Motor neuron (in vitro differentiated cells): ENCODE data around the gene FAM120B. TPM values are rescaled to one million over a fixed set of nuclear protein-coding genes. Genes with fewer than 3 reads are reported as not detected.
A peak's percentile ranks its signal among the peaks of the same experiment; 100 is the strongest.
"Not testable (repeated sequence)": the region's sequence is repeated elsewhere in the genome, so short reads cannot be mapped to it uniquely, and the experiment has no call there.

Source experiments
- ATAC-seq, 8 experiments: fragments of 200-7000 bp; cut with Tn5 transposase; replicated peaks in 6 of 8; 2 replicates each; pipeline ENCODE4 v1.8.0; 2021; ENCODE audit warnings: mild to moderate bottlenecking in 8 of 8, moderate library complexity in 8 of 8
- H3K27ac ChIP-seq, 2 donors: fragments of 250-450 bp; sonication (Bioruptor Pico); 2 replicates each; pipeline ENCODE4 v1.9.0; 2021; ENCODE audit warnings: antibody characterized with exemption in 2 of 2, mild to moderate bottlenecking in 2 of 2, moderate library complexity in 1 of 2
- H3K4me1 ChIP-seq, 2 donors: fragments of 250-450 bp; sonication (Bioruptor Pico); replicated peaks in 1 of 2; 2 replicates each; pipeline ENCODE4 v1.6.1; 2021; ENCODE audit warnings: antibody characterized with exemption in 2 of 2, mild to moderate bottlenecking in 2 of 2, moderate library complexity in 1 of 2
- H3K4me3 ChIP-seq, 5 donors: fragments of 250-450 bp; sonication (Bioruptor Pico); 2 replicates each; pipeline ENCODE4 v1.9.0; 2021; ENCODE audit warnings: antibody characterized with exemption in 5 of 5, mild to moderate bottlenecking in 5 of 5, moderate library complexity in 4 of 5
- WGBS, 10 experiments: fragments of 450-650 bp; shearing (Covaris generic); methylation state at CpG; one replicate each; pipeline ENCODE4 v1.0.0; 2022; 5-methylcytosine and 5-hydroxymethylcytosine counted together
- in situ Hi-C, 9 experiments: fragments of 400-800 bp; cut with MboI; loops; one replicate each; pipeline ENCODE4 v1.15.0; 2021; ENCODE audit warnings: low sequenced_read_pairs in 9 of 9, low pct_unique_long_range_greater_than_20kb in 2 of 9; ENCODE audit not compliant: unreplicated experiment in 9 of 9
- total RNA-seq, 8 experiments: library from RNA; unstranded; fragments of 300-600 nt; gene quantifications; 2 replicates each; pipeline versions ENCODE4 v1.2.3 to v1.2.4, GENCODE V29; 2022

FAM120B gene
- total RNA-seq, 8 experiments from 2014 or later, result 15.9 to 35.4 (median 22.2) TPM

- H3K4me3 ChIP-seq, result no peak overlapping the region
- no peaks in the 10 kb centered on the region for H3K4me1 ChIP-seq
- no peak overlapping the region for H3K27ac ChIP-seq
- no peak for ATAC-seq
- 90 to 100% (median 98%) methylated on average over 2 to 4 of the region's 4 CpGs; no CpG with 5 or more reads in 1 of the 10 experiments for WGBS, 10 experiments
- in situ Hi-C loops, result loop anchor here in 1 of 9 experiments (25.0 kb wide), 1 partner anchor 479 kb away; no protein-coding TSS in a partner anchor
These were observed 9.5 kb downstream of the FAM120B start for GRCh38 chr6:170316071-170316470.

- 83 to 100% (median 100%) methylated on average over 1 of the region's 1 CpG; no CpG with 5 or more reads in 5 of the 10 experiments for WGBS, 10 experiments
- Histone ChIP-seq H3K27ac (no peak overlapping the region), H3K4me3 (no peak overlapping the region), H3K4me1 (no peaks in the 10 kb centered on the region)
- in situ Hi-C loops, result loop anchor here in 1 of 9 experiments (25.0 kb wide), 1 partner anchor 480 kb away; no protein-coding TSS in a partner anchor
- ATAC-seq, result no peak
These were observed 10.5 kb downstream of the FAM120B start for GRCh38 chr6:170317076-170317475.

DNA sequence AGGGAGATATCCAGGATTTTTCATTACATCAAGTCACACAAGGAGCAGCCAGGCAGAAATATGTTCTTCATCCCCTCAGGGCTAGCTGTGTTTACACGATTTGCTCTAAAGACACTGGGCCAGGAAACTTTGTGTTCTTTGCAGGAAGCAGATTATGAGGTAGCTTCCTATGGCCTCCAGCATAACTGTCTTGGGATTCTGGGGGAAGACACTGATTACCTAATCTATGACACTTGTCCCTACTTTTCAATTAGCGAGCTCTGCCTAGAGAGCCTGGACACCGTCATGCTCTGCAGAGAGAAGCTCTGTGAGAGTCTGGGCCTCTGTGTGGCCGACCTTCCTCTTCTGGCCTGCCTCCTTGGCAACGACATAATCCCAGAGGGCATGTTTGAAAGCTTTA is 11.2 kb downstream of the FAM120B start:
- Histone ChIP-seq H3K27ac (no peak overlapping the region), H3K4me1 (no peaks in the 10 kb centered on the region), H3K4me3 (no peak overlapping the region)
- WGBS, 10 experiments, result 67 to 100% (median 96%) methylated on average over 1 to 5 of the region's 5 CpGs; no CpG with 5 or more reads in 1 of the 10 experiments
- in situ Hi-C loops, result loop anchor here in 1 of 9 experiments (25.0 kb wide), 1 partner anchor 480 kb away; no protein-coding TSS in a partner anchor
- no peak for ATAC-seq

- in situ Hi-C loops, result loop anchor here in 1 of 9 experiments (10.0 kb wide), 1 partner anchor 205 kb away; no protein-coding TSS in a partner anchor
- no peak for ATAC-seq
- H3K4me3 ChIP-seq, result no peak overlapping the region
- 40 to 100% (median 94%) methylated on average over 1 to 8 of the region's 8 CpGs for WGBS, 10 experiments
- H3K27ac ChIP-seq, result no peak overlapping the region
- H3K4me1 ChIP-seq, result no peaks in the 10 kb centered on the region
These were observed 22.8 kb downstream of the FAM120B start for GRCh38 chr6:170329321-170329720.

GRCh38 chr6:170335199-170335598 is 28.6 kb downstream of the FAM120B start:
- 60 to 100% (median 100%) methylated on average over 1 to 2 of the region's 3 CpGs; no CpG with 5 or more reads in 7 of the 10 experiments for WGBS, 10 experiments
- H3K4me3 ChIP-seq, in situ Hi-C loops, H3K27ac ChIP-seq, ATAC-seq, H3K4me1 ChIP-seq: not testable (repeated sequence)

DNA sequence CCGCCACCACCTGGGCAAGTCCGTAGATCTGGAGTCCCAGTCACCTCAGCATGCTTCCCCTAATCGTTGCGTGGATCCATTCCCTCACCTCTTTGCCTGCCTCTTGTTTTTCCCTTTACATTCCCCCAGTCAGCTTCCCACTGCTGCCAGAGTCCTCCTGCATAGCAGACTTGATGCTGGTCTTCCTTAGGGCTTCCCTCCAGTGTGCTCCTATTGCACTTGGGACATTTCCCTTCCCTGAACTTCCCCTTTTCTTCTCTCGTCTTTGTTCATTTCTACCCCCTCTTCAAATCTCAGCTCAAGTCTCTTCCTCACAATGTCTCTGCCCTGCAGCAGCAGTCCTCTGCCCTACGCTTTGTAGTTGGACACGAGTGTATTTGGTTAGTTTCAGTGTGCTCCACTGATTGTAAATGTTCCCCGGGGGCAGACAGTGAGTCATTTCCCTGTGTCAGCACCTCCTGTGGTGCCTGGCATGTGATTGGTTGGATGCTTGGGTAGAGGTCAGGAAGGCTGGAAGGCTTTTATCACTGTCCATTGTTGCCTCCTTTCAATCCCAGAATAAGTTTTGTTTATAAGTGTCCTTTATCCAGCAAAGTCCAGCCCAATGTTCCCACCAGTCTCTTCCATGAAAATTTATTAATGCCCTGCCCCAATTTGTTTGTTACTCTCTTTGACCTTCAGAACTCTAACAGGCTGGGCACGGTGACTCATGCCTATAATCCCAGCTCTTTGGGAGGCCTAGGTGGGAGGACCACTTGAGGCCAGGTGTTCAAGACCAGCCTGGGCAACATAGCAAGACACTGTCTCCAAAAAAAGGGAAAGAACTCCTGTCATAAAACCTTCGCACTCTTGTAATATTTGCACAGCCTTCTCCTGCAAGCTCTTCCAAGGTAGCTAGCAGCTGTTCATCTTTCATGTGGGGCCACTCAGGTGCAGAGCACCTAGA is 38.3 kb downstream of the FAM120B start:
- 33 to 100% (median 71%) methylated on average over 1 to 8 of the region's 10 CpGs; no CpG with 5 or more reads in 1 of the 10 experiments for WGBS, 10 experiments
- in situ Hi-C loops, result no loop called here
- peaks cover 0 to 3% of the 10 kb centered on the region in 2 donors for H3K4me1 ChIP-seq
- H3K4me3 ChIP-seq, result no peak overlapping the region
- ATAC-seq, result peak in 7 of 8 experiments; percentile 47 to 98 (median 76)
- H3K27ac ChIP-seq, result peak overlapping the region in 1 of 2 donors; percentile 55

- no peak overlapping the region for H3K4me3 ChIP-seq
- no peak overlapping the region for H3K27ac ChIP-seq
- in situ Hi-C loops, result no loop called here
- no peak for ATAC-seq
- WGBS, 10 experiments, result 90 to 100% (median 100%) methylated on average over 1 to 3 of the region's 3 CpGs; no CpG with 5 or more reads in 1 of the 10 experiments
- peaks cover 0 to 3% of the 10 kb centered on the region in 2 donors for H3K4me1 ChIP-seq
These were observed 39.1 kb downstream of the FAM120B start for GRCh38 chr6:170345662-170346061.

DNA sequence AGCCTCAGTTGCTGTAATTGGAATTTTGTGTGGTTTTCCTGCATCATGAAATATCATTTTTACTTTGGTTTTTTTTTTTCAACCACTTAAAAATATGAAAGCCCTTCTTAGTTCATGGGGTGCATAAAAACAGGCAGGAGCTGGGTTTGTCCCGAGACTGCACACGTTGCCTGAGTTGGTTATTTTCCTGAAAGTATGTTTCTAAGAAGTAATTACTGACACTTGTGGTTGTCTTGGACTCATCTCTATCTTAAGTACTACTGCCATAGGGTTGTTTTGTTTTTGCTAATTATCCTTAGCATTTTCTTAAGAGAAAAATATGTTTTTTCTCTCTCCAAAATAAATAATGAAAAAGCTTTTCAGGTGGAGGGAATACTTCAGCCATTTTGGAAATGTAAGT is 40.1 kb downstream of the FAM120B start:
- ATAC-seq, result no peak
- Histone ChIP-seq H3K4me1 (peaks cover 0 to 3% of the 10 kb centered on the region in 2 donors), H3K4me3 (no peak overlapping the region), H3K27ac (no peak overlapping the region)
- in situ Hi-C loops, result no loop called here
- WGBS, 10 experiments, result 80 to 100% (median 96%) methylated on average over 1 to 2 of the region's 2 CpGs; no CpG with 5 or more reads in 2 of the 10 experiments

DNA sequence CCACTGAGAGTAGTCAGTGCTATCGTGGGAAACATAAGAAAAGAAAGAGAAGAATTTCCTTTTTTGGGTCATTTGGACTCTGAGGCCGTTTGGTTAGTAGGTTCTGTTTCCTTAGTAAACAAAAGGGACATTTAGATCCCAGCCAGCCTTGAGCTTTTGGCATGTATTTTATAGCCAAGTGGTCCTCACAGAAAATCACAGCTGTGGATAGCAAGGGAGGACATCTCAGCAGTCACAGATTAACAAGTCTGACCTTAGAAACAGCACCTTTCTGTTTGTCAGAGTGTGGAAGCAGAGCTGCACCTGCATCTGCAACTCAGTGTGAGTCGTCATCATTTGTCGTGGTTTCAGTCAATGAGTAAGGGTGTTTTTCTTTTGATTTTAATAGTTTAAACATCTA is 40.5 kb downstream of the FAM120B start:
- Histone ChIP-seq H3K27ac (no peak overlapping the region), H3K4me3 (no peak overlapping the region), H3K4me1 (peaks cover 0 to 3% of the 10 kb centered on the region in 2 donors)
- ATAC-seq, result no peak
- in situ Hi-C loops, result no loop called here
- 41 to 100% (median 85%) methylated on average over 1 to 4 of the region's 4 CpGs; no CpG with 5 or more reads in 2 of the 10 experiments for WGBS, 10 experiments

DNA sequence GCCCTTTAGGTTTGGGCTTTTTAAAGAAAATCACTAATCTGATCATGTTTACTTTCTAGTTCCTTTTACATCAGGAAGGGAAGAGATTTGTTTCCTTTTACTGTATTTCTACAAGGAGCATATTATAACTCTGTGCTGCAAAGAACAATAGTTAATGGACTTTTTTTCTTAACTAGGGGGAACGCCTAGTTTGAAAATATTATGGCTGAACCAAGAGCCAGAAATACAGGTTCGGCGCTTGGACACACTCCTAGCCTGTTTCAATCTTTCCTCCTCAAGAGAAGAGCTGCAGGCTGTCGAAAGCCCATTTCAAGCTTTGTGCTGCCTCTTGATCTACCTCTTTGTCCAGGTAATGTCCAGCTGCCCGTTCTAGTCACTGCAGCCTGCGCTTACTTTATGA is 41.4 kb downstream of the FAM120B start:
- in situ Hi-C loops, result no loop called here
- no peak for ATAC-seq
- Histone ChIP-seq H3K4me3 (no peak overlapping the region), H3K27ac (no peak overlapping the region), H3K4me1 (peaks cover 0 to 3% of the 10 kb centered on the region in 2 donors)
- 93 to 100% (median 100%) methylated on average over 1 to 6 of the region's 6 CpGs; no CpG with 5 or more reads in 1 of the 10 experiments for WGBS, 10 experiments

DNA sequence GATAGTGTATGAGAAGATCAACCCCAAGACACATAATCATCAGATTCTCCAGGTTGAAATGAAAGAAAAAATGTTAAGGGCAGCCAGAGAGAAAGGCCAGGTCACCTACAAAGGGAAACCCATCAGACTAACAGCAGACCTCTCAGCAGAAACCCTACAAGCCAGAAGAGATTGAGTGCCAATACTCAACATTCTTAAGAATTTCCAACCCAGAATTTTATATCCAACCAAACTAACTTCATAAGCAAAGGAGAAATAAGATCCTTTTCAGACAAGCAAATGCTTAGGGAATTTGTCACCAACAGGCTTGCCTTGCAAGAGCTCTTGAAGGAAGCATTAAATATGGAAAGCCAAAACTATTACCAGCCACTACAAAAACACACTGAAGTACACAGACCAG is 44.9 kb downstream of the FAM120B start:
- ATAC-seq, H3K27ac ChIP-seq, H3K4me1 ChIP-seq, in situ Hi-C loops, H3K4me3 ChIP-seq: not testable (repeated sequence)

DNA sequence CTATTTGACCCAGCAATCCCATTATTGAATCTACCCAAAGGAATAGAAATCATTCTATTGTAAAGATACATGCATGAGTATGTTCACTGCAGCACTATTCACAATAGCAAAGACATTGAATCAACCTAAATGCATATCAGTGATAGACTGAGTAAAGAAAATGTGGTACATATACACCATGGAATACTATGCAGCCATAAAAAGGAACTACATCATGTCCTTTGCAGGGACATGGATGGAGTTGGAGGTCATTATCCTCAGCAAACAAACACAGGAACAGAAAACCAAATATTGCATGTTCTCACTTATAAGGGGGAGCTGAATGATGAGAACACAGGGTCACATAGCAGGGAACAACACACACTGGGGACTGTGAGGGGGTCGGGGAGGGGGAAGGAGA is 48.6 kb downstream of the FAM120B start:
- in situ Hi-C loops, H3K4me1 ChIP-seq, H3K27ac ChIP-seq, H3K4me3 ChIP-seq, ATAC-seq: not testable (repeated sequence)
- WGBS, 10 experiments, result 86% methylated on average over 1 of the region's 1 CpG; no CpG with 5 or more reads in 9 of the 10 experiments

GRCh38 chr6:170355661-170356060 is 49.1 kb downstream of the FAM120B start:
- in situ Hi-C loops, result no loop called here
- Histone ChIP-seq H3K4me3 (no peak overlapping the region), H3K4me1 (no peaks in the 10 kb centered on the region), H3K27ac (no peak overlapping the region)
- 50 to 96% (median 82%) methylated on average over 1 to 6 of the region's 6 CpGs; no CpG with 5 or more reads in 2 of the 10 experiments for WGBS, 10 experiments
- no peak for ATAC-seq
